HUES64 (cell line): ENCODE measurements around the gene CRLF1. TPM values are rescaled to one million over a fixed set of nuclear protein-coding genes. Genes with fewer than 3 reads are reported as not detected.

Experiments used
- H3K27ac ChIP-seq: 2 replicates; pipeline ENCODE4 v1.7.0; 2013; ENCODE audit warnings: low read depth, low read length, inconsistent platforms
- H3K27me3 ChIP-seq: 2 replicates; pipeline ENCODE4 v1.6.1; 2013; ENCODE audit warnings: mild to moderate bottlenecking, low read length; ENCODE audit not compliant: insufficient read depth
- H3K36me3 ChIP-seq: 2 replicates; pipeline ENCODE4 v1.6.1; 2013; ENCODE audit warnings: mild to moderate bottlenecking, low read length; ENCODE audit not compliant: insufficient read depth
- H3K4me1 ChIP-seq: 2 replicates; pipeline ENCODE4 v1.6.1; 2013; ENCODE audit warnings: mild to moderate bottlenecking, low read length, moderate library complexity; ENCODE audit not compliant: insufficient read depth
- H3K4me3 ChIP-seq: 2 replicates; pipeline ENCODE4 v1.5.1; 2013; ENCODE audit warnings: mild to moderate bottlenecking, low read length, moderate library complexity
- H3K9ac ChIP-seq: 2 replicates; pipeline ENCODE4 v1.6.1; 2013; ENCODE audit warnings: mild to moderate bottlenecking, low read depth, low read length
- H3K9me3 ChIP-seq: 2 replicates; pipeline ENCODE4 v1.6.1; 2013; ENCODE audit warnings: low read depth, low read length; ENCODE audit not compliant: insufficient read depth
- WGBS: fragments of 150-250, 120-280 bp; methylation state at CpG from one replicate; pipeline ENCODE4 v1.1.7; 2013; ENCODE audit warnings: missing lambda C conversion rate; 5-methylcytosine and 5-hydroxymethylcytosine counted together
- polyA plus RNA-seq, 2 experiments: library from polyadenylated mRNA; stranded (reverse); fragments of 50-300 nt; gene quantifications; one replicate each; pipeline ENCODE4 v1.2.3, GENCODE V29; 2013

CRLF1 gene
- polyA plus RNA-seq (2013, experiment 1 of 2) = 4.2 TPM
- 8.9 TPM for polyA plus RNA-seq (2013, experiment 2 of 2)

GRCh38 chr19:18606281-18607225, at the start of gene CRLF1:
Gene CRLF1, minus strand, starts transcription at chr19:18606799. Its CDS starts 143 bp downstream, at chr19:18606656.
- H3K4me3 ChIP-seq = peak within 1 kb of the TSS; percentile 33
- H3K36me3 ChIP-seq = no peaks in the 10 kb centered on the region
- peaks cover 96% of the 10 kb centered on the region for H3K27me3 ChIP-seq
- no peak within 1 kb of the TSS for H3K27ac ChIP-seq
- no peak within 1 kb of the TSS for H3K9ac ChIP-seq
- H3K9me3 ChIP-seq = peaks cover 2% of the 10 kb centered on the region; the same call in 1 of the 2 replicates
- peaks cover 29% of the 10 kb centered on the region for H3K4me1 ChIP-seq
- 1% methylated on average over 107 of the region's 116 CpGs for WGBS

- H3K9me3 ChIP-seq = no peaks in the 10 kb centered on the region
- H3K27me3 ChIP-seq = peaks cover 4% of the 10 kb centered on the region; the same call in 1 of the 2 replicates
- no peaks in the 10 kb centered on the region for H3K36me3 ChIP-seq
- no peak overlapping the region for H3K27ac ChIP-seq
- no peak overlapping the region for H3K4me3 ChIP-seq
- H3K4me1 ChIP-seq = peaks cover 17% of the 10 kb centered on the region
- no peak overlapping the region for H3K9ac ChIP-seq
- 96% methylated on average over 13 of the region's 13 CpGs for WGBS
Observed at GRCh38 chr19:18655173-18655844, 48.7 kb upstream of the CRLF1 start.

GRCh38 chr19:18654469-18654868, 47.9 kb upstream of the CRLF1 start:
- Histone ChIP-seq H3K9ac (no peak overlapping the region), H3K36me3 (no peaks in the 10 kb centered on the region), H3K4me1 (peaks cover 15% of the 10 kb centered on the region), H3K9me3 (no peaks in the 10 kb centered on the region), H3K27ac (no peak overlapping the region), H3K27me3 (peaks cover 4% of the 10 kb centered on the region; the same call in 1 of the 2 replicates), H3K4me3 (no peak overlapping the region)
- 93% methylated on average over 7 of the region's 7 CpGs for WGBS

- Histone ChIP-seq H3K9ac (no peak overlapping the region), H3K4me3 (no peak overlapping the region), H3K36me3 (no peaks in the 10 kb centered on the region), H3K4me1 (peaks cover 21% of the 10 kb centered on the region), H3K27me3 (peaks cover 4% of the 10 kb centered on the region; the same call in 1 of the 2 replicates), H3K9me3 (no peaks in the 10 kb centered on the region), H3K27ac (no peak overlapping the region)
- WGBS = 87% methylated on average over 1 of the region's 1 CpG
Observed at GRCh38 chr19:18653853-18654252, 47.3 kb upstream of the CRLF1 start.

- WGBS = 71% methylated on average over 6 of the region's 6 CpGs
- Histone ChIP-seq H3K27ac (no peak overlapping the region), H3K4me1 (peaks cover 13% of the 10 kb centered on the region), H3K36me3 (no peaks in the 10 kb centered on the region), H3K27me3 (no peaks in the 10 kb centered on the region), H3K4me3 (no peak overlapping the region), H3K9ac (no peak overlapping the region), H3K9me3 (no peaks in the 10 kb centered on the region)
Observed at GRCh38 chr19:18651733-18652132, 45.1 kb upstream of the CRLF1 start.

GRCh38 chr19:18651300-18651699, 44.7 kb upstream of the CRLF1 start:
- H3K36me3 ChIP-seq = no peaks in the 10 kb centered on the region
- 96% methylated on average over 1 of the region's 1 CpG for WGBS
- H3K27me3 ChIP-seq = no peaks in the 10 kb centered on the region
- peaks cover 13% of the 10 kb centered on the region for H3K4me1 ChIP-seq
- H3K27ac ChIP-seq = no peak overlapping the region
- no peak overlapping the region for H3K9ac ChIP-seq
- no peak overlapping the region for H3K4me3 ChIP-seq
- H3K9me3 ChIP-seq = no peaks in the 10 kb centered on the region

- Histone ChIP-seq H3K36me3 (no peaks in the 10 kb centered on the region), H3K27me3 (no peaks in the 10 kb centered on the region), H3K27ac (no peak overlapping the region; the same call in 1 of the 2 replicates), H3K9me3 (no peaks in the 10 kb centered on the region), H3K4me3 (no peak overlapping the region), H3K9ac (no peak overlapping the region), H3K4me1 (peaks cover 13% of the 10 kb centered on the region)
- WGBS = 47% methylated on average over 34 of the region's 34 CpGs
Observed at GRCh38 chr19:18650468-18651041, 44.0 kb upstream of the CRLF1 start.

- Histone ChIP-seq H3K27me3 (no peaks in the 10 kb centered on the region), H3K4me1 (peaks cover 13% of the 10 kb centered on the region), H3K9me3 (no peaks in the 10 kb centered on the region), H3K4me3 (no peak overlapping the region), H3K36me3 (no peaks in the 10 kb centered on the region), H3K27ac (peak overlapping the region; percentile 65; the same call in 1 of the 2 replicates), H3K9ac (0 out of 2 replicates have a peak overlapping the region, but pooled peaks have one; percentile 53)
- 25% methylated on average over 17 of the region's 17 CpGs for WGBS
Observed at GRCh38 chr19:18650021-18650390, 43.4 kb upstream of the CRLF1 start.

- WGBS = 28% methylated on average over 25 of the region's 25 CpGs
- peaks cover 14% of the 10 kb centered on the region for H3K4me1 ChIP-seq
Observed at GRCh38 chr19:18649371-18650020, 42.9 kb upstream of the CRLF1 start.

GRCh38 chr19:18648973-18649315, 42.3 kb upstream of the CRLF1 start:
- WGBS = 69% methylated on average over 13 of the region's 13 CpGs
- no peak overlapping the region for H3K9ac ChIP-seq
- H3K4me3 ChIP-seq = no peak overlapping the region
- H3K36me3 ChIP-seq = no peaks in the 10 kb centered on the region
- peaks cover 17% of the 10 kb centered on the region for H3K4me1 ChIP-seq
- no peaks in the 10 kb centered on the region for H3K9me3 ChIP-seq
- H3K27me3 ChIP-seq = no peaks in the 10 kb centered on the region
- no peak overlapping the region for H3K27ac ChIP-seq

More at GRCh38 chr19:18649371-18650020, 42.9 kb upstream of the CRLF1 start:
- Histone ChIP-seq H3K9me3 (no peaks in the 10 kb centered on the region), H3K27ac (peak overlapping the region; percentile 65; the same call in 1 of the 2 replicates), H3K9ac (0 out of 2 replicates have a peak overlapping the region, but pooled peaks have one; percentile 53), H3K36me3 (no peaks in the 10 kb centered on the region), H3K27me3 (no peaks in the 10 kb centered on the region), H3K4me3 (no peak overlapping the region)
